Measurements from ENCODE around the gene GTF2H1.

The GTF2H1 gene

GRCh38 chr11:18384157-18384641 is 61.8 kb downstream of the GTF2H1 start:
- peak overlapping the region; percentile 29 for H3K4me3 ChIP-seq (ENCODE audit: low read length)
- 0 out of 2 replicates have a peak, but pooled peaks have one; percentile 5 for TF ChIP-seq CTCF (conservative IDR thresholded peaks at IDR 0.05; ENCODE audit: low read length)
- DNase-seq (ENCODE audit: low read depth) = peak; percentile 98

GRCh38 chr11:18390088-18390487 is 67.7 kb downstream of the GTF2H1 start:
- H3K4me3 ChIP-seq (ENCODE audit: low read length) = no peak overlapping the region
- no peak for TF ChIP-seq CTCF (conservative IDR thresholded peaks at IDR 0.05; ENCODE audit: low read length)
- no peak for DNase-seq (ENCODE audit: low read depth)

GRCh38 chr11:18392434-18393321 is 70.3 kb downstream of the GTF2H1 start:
- peak; percentile 29 for DNase-seq (ENCODE audit: low read depth)
- no peak overlapping the region for H3K4me3 ChIP-seq (ENCODE audit: low read length)
- TF ChIP-seq CTCF (conservative IDR thresholded peaks at IDR 0.05; ENCODE audit: low read length) = no peak

- DNase-seq (ENCODE audit: low read depth) = no peak
- peak overlapping the region; percentile 53 for H3K4me3 ChIP-seq (ENCODE audit: low read length)
- TF ChIP-seq CTCF (conservative IDR thresholded peaks at IDR 0.05; ENCODE audit: low read length) = no peak
Observed at GRCh38 chr11:18393581-18394274, 71.4 kb downstream of the GTF2H1 start.

- peak within 1 kb of the TSS; percentile 100 for H3K4me3 ChIP-seq (ENCODE audit: low read length)
- peak; percentile 97 for DNase-seq (ENCODE audit: low read depth)
- TF ChIP-seq CTCF (conservative IDR thresholded peaks at IDR 0.05; ENCODE audit: low read length) = no peak
Observed at GRCh38 chr11:18394275-18394927, 72.0 kb downstream of the GTF2H1 start, which contains the start of gene LDHA. Gene LDHA, plus strand, starts transcription at chr11:18394563. Its CDS starts 2,280 bp downstream, at chr11:18396843.

GRCh38 chr11:18394928-18395734 is 72.8 kb downstream of the GTF2H1 start:
- TF ChIP-seq CTCF (conservative IDR thresholded peaks at IDR 0.05; ENCODE audit: low read length) = no peak
- H3K4me3 ChIP-seq (ENCODE audit: low read length) = peak overlapping the region; percentile 100
- no peak for DNase-seq (ENCODE audit: low read depth)
